ENCODE measurements around the gene TIMM29. TPM values are rescaled to one million over a fixed set of nuclear protein-coding genes. Genes with fewer than 3 reads are reported as not detected.

Gene TIMM29
- total RNA-seq, 4 donors from 2014 or later, result 28.0 to 39.5 (median 34.1) TPM

DNA sequence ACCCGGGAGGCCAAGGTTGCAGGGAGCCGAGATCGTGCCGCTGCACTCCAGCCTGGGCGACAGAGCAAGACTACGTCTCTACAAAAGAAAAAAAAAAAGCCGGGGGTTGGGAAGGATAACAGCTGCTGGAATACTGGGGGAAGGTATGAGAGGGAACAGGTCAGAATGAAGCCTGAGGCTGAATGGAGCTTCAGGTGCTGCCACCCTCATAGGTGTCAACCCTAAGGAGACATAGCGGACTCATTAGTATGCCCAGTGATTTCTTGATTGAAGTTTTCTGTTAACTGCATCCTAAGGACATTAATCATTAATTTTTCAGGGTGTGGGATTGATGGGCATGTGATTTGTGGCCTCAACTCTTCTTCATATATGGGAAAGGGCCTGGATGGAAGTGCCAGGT is 38.2 kb downstream of the TIMM29 start:
- no peaks in the 10 kb centered on the region for H3K9me3 ChIP-seq
- DNase-seq, result no peak
- H3K4me1 ChIP-seq, result peaks cover 0 to 31% (median 13%) of the 10 kb centered on the region in 4 donors
- H3K4me3 ChIP-seq, result no peak overlapping the region
- H3K27ac ChIP-seq, result no peak overlapping the region
- H3K27me3 ChIP-seq, result no peaks in the 10 kb centered on the region
- TF ChIP-seq POLR2A (IDR thresholded peaks at IDR 0.05), result no peak
- TF ChIP-seq, protein P1, sequence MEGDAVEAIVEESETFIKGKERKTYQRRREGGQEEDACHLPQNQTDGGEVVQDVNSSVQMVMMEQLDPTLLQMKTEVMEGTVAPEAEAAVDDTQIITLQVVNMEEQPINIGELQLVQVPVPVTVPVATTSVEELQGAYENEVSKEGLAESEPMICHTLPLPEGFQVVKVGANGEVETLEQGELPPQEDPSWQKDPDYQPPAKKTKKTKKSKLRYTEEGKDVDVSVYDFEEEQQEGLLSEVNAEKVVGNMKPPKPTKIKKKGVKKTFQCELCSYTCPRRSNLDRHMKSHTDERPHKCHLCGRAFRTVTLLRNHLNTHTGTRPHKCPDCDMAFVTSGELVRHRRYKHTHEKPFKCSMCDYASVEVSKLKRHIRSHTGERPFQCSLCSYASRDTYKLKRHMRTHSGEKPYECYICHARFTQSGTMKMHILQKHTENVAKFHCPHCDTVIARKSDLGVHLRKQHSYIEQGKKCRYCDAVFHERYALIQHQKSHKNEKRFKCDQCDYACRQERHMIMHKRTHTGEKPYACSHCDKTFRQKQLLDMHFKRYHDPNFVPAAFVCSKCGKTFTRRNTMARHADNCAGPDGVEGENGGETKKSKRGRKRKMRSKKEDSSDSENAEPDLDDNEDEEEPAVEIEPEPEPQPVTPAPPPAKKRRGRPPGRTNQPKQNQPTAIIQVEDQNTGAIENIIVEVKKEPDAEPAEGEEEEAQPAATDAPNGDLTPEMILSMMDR (IDR thresholded peaks at IDR 0.05), result no peak
- no peaks in the 10 kb centered on the region for H3K36me3 ChIP-seq

DNA sequence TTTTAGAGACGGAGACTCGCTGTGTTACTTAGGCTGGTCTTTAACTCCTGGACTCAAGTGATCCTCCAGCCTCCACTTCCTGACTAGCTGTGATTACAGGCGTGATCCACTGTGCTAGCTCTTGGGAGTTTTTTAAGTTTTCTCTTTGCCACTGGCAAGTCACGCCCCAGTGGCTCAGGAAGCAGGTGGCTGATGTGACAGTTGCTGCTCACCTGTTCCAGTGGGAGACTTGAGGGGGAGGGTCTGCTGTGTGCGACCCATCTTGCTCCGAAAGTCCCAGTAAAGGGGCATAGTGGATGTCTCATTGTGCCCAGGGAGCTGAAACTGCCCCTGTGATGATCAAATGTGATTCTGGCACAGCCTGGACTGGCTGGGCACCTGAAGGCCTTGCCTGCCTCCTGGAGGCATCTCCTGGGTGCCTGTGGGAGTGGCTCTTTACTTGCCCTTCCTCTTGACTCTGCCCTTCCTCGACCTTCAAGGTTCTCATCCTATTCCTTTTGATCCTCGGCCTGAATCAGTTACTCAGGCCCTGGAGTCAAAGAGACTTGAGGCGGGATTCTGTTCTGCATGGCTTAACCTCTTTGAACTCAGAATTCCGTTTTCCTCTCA is 40.0 kb downstream of the TIMM29 start:
- no peak overlapping the region for H3K4me3 ChIP-seq
- no peak for TF ChIP-seq POLR2A (IDR thresholded peaks at IDR 0.05)
- TF ChIP-seq, protein P1 (IDR thresholded peaks at IDR 0.05), result peak in 4 of 6 experiments; percentile 5 to 45 (median 32)
- no peaks in the 10 kb centered on the region for H3K36me3 ChIP-seq
- no peaks in the 10 kb centered on the region for H3K27me3 ChIP-seq
- peak overlapping the region in 2 of 4 donors; percentile 38 to 50 for H3K27ac ChIP-seq
- peaks cover 0 to 15% (median 2%) of the 10 kb centered on the region in 4 donors for H3K4me1 ChIP-seq
- no peaks in the 10 kb centered on the region for H3K9me3 ChIP-seq
- DNase-seq, result peak in 2 of 3 donors; percentile 34 to 53

GRCh38 chr19:10971107-10971726 is 42.6 kb downstream of the TIMM29 start:
- Histone ChIP-seq H3K27me3 (no peaks in the 10 kb centered on the region), H3K36me3 (no peaks in the 10 kb centered on the region), H3K9me3 (no peaks in the 10 kb centered on the region), H3K4me1 (peaks cover 0 to 23% (median 2%) of the 10 kb centered on the region in 4 donors), H3K4me3 (no peak overlapping the region), H3K27ac (no peak overlapping the region)
- TF ChIP-seq, protein P1 (IDR thresholded peaks at IDR 0.05), result no peak
- TF ChIP-seq POLR2A (IDR thresholded peaks at IDR 0.05), result no peak
- DNase-seq, result no peak

DNA sequence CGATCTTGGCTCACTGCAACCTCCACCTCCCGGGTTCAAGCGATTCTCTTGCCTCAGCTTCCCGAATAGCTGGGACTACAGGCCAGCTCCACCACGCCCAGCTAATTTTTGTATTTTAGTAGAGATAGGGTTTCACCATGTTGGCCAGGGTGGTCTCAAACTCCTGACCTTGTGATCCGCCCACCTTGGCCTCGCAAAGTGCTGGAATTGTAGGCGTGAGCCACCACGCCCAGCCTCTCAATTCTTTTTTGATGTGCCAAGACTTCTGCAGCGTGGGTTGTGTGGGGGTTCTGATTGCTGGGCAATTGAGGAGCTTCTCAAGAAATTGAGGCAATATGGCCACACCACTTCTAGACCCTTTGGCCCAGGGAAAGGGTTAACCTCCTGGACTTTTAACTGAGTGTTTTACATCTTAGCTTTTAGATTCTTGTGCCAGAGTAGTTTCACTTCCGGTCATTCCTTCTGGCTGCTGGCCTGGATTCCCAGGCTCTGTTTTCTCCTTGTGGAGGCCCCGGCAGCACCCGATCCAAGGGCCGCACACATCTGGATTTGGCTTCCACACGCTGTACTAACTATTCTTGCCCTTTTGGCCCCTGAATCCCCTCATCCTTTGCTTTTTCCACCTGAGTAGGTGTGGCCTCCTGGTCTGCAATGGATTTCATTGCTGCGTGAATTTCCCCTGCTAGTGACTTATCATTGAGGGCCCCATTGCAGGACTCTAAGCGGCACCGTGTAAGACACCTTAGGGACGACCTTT is 46.9 kb downstream of the TIMM29 start:
- peaks cover 0 to 21% (median 0%) of the 10 kb centered on the region in 4 donors for H3K4me1 ChIP-seq
- no peaks in the 10 kb centered on the region for H3K9me3 ChIP-seq
- peak in 2 of 3 donors; percentile 48 to 52 for DNase-seq
- H3K36me3 ChIP-seq, result no peaks in the 10 kb centered on the region
- peak overlapping the region in 3 of 4 donors; percentile 45 to 68 (median 60) for H3K27ac ChIP-seq
- no peaks in the 10 kb centered on the region for H3K27me3 ChIP-seq
- TF ChIP-seq, protein P1 (IDR thresholded peaks at IDR 0.05), result no peak
- no peak for TF ChIP-seq POLR2A (IDR thresholded peaks at IDR 0.05)
- H3K4me3 ChIP-seq, result no peak overlapping the region

DNA sequence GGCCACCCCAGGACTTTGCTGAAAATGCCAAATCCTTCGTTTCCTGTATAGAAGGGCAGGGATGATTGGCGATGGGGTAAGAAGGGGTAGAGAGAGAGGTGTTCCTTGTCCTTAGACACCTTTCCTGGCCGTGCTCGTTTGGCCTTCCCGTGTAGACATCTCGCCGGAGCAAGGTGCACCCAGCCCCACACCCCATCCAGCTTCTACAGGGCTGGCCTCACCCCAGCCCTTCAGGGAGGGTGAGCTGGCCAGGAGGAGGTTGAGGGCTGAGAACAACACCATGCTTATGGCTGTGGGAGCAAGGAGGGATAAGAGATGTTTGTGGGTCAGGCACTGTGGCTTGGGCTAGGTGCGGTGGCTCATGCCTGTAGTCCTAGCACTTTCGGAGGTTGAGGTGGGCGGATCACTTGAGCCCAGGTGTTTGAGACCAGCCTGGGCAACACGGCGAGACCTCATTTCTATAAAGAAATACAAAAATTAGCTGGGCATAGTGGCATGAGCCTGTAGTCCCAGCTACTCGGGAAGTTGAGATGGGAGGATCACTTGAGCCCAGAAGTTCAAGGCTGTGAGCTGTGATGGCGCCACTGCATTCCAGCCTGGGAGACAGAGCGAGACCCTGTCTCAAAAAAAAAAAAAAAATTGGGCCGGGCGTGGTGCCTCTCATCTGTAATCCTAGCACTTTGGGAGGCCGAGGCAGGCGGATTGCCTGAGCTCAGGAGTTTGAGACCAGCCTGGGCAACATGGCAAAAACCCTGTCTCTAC is 47.7 kb downstream of the TIMM29 start:
- no peak for TF ChIP-seq POLR2A (IDR thresholded peaks at IDR 0.05)
- TF ChIP-seq, protein P1 (IDR thresholded peaks at IDR 0.05), result no peak
- no peaks in the 10 kb centered on the region for H3K36me3 ChIP-seq
- peaks cover 0 to 21% (median 0%) of the 10 kb centered on the region in 4 donors for H3K4me1 ChIP-seq
- no peak overlapping the region for H3K4me3 ChIP-seq
- peak overlapping the region in 3 of 4 donors; percentile 45 to 68 (median 60) for H3K27ac ChIP-seq
- no peaks in the 10 kb centered on the region for H3K9me3 ChIP-seq
- peak in 1 of 3 donors; percentile 66 for DNase-seq
- H3K27me3 ChIP-seq, result no peaks in the 10 kb centered on the region
